ENCODE data around the gene HOXB2. TPM values are rescaled to one million over a fixed set of nuclear protein-coding genes. Genes with fewer than 3 reads are reported as not detected.

The HOXB2 gene
- total and polyA plus RNA-seq, 2 experiments from 2014 or later: 5.6 to 20.7 TPM

- H3K4me3 ChIP-seq: no peak overlapping the region
- no peaks in the 10 kb centered on the region for H3K4me1 ChIP-seq (ENCODE audit: insufficient read depth)
- peaks cover 13% of the 10 kb centered on the region for H3K79me2 ChIP-seq
- no peak for DNase-seq (ENCODE audit: low spot score)
- H3K27me3 ChIP-seq: peaks cover 95% of the 10 kb centered on the region
- H3K9me3 ChIP-seq (ENCODE audit: low read depth): no peaks in the 10 kb centered on the region
- peak overlapping the region; percentile 1 for H2AFZ ChIP-seq
- no peaks in the 10 kb centered on the region for H4K20me1 ChIP-seq (ENCODE audit: insufficient read depth, poor library complexity, severe bottlenecking)
- peak overlapping the region; percentile 30 for H3K27ac ChIP-seq
- TF ChIP-seq, protein P1, sequence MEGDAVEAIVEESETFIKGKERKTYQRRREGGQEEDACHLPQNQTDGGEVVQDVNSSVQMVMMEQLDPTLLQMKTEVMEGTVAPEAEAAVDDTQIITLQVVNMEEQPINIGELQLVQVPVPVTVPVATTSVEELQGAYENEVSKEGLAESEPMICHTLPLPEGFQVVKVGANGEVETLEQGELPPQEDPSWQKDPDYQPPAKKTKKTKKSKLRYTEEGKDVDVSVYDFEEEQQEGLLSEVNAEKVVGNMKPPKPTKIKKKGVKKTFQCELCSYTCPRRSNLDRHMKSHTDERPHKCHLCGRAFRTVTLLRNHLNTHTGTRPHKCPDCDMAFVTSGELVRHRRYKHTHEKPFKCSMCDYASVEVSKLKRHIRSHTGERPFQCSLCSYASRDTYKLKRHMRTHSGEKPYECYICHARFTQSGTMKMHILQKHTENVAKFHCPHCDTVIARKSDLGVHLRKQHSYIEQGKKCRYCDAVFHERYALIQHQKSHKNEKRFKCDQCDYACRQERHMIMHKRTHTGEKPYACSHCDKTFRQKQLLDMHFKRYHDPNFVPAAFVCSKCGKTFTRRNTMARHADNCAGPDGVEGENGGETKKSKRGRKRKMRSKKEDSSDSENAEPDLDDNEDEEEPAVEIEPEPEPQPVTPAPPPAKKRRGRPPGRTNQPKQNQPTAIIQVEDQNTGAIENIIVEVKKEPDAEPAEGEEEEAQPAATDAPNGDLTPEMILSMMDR (IDR thresholded peaks at IDR 0.05; ENCODE audit: poor library complexity): no peak
- TF ChIP-seq EZH2 (IDR thresholded peaks at IDR 0.05; ENCODE audit: borderline replicate concordance) (no peak), EZH2phosphoT487 (IDR thresholded peaks at IDR 0.05; ENCODE audit: low read depth, severe bottlenecking, unreplicated experiment) (no peak)
- H3K36me3 ChIP-seq (replicated peaks; ENCODE audit: insufficient read depth, low read depth): no peaks in the 10 kb centered on the region
- peak overlapping the region; percentile 93 for H3K4me2 ChIP-seq
- no peaks in the 10 kb centered on the region for H3K9me2 ChIP-seq (replicated peaks; ENCODE audit: insufficient read depth)
These were observed 45.8 kb upstream of the HOXB2 start for GRCh38 chr17:48590607-48591161.

DNA sequence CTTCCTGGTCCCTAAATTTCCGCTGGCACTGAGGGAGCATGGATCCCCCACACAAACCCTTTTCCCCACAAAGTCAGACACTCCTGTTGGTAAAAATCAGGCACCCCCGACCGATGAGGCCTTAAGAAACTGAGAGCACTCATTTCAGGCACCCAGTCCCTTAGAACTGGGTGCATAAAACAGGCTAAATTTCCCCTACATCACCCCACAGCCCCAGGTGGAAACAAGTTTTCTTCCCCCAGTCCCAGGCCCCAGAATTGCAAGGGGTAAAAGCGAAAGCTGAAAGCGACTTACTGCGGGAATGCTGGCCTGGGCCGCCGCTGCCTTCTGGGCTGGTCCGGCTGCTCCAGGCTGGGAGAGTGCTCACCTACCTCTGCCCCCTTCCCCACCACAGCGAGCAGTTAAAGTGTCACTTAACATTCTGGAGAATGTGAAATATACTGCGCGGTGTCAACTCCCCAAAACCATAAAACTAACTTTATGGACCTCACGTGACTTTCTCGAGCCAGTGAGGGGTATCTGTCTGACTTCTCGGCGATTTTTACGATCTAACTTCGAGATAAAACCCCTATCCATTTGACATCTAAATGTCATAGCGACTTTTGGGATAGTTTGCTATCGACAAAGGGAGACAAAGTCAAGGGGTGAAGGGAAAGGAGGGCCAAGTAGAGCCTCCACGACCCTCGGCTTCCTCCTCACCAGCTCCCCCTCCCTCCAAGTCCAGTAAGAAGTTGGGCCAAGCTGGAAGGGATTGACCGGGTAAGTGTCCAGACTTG is 45.1 kb upstream of the HOXB2 start, which contains the start of gene HOXB3:
HOXB3 (minus strand) TSS at position 411 of the 776 bp plus-strand sequence. CDS start 37,767 bp downstream, outside the sequence.
- WGBS (ENCODE audit: low lambda C conversion rate, missing lambda C conversion rate): 18% methylated on average over 23 of the region's 23 CpGs
- Histone ChIP-seq H3K27me3 (peaks cover 93% of the 10 kb centered on the region), H3K9me2 (replicated peaks; ENCODE audit: insufficient read depth) (no peaks in the 10 kb centered on the region), H4K20me1 (ENCODE audit: insufficient read depth, poor library complexity, severe bottlenecking) (no peaks in the 10 kb centered on the region), H3K4me2 (peak within 1 kb of the TSS; percentile 93), H3K27ac (peak within 1 kb of the TSS; percentile 30), H3K4me1 (ENCODE audit: insufficient read depth) (no peaks in the 10 kb centered on the region), H2AFZ (peak within 1 kb of the TSS; percentile 1), H3K36me3 (replicated peaks; ENCODE audit: insufficient read depth, low read depth) (no peaks in the 10 kb centered on the region), H3K9me3 (ENCODE audit: low read depth) (no peaks in the 10 kb centered on the region), H3K4me3 (no peak within 1 kb of the TSS), H3K79me2 (peaks cover 13% of the 10 kb centered on the region)
- TF ChIP-seq EZH2 (IDR thresholded peaks at IDR 0.05; ENCODE audit: borderline replicate concordance): peak; percentile 41
- peak; percentile 45 for TF ChIP-seq EZH2phosphoT487 (IDR thresholded peaks at IDR 0.05; ENCODE audit: low read depth, severe bottlenecking, unreplicated experiment)
- TF ChIP-seq, protein P1 (IDR thresholded peaks at IDR 0.05; ENCODE audit: poor library complexity): no peak
- DNase-seq (ENCODE audit: low spot score): no peak

DNA sequence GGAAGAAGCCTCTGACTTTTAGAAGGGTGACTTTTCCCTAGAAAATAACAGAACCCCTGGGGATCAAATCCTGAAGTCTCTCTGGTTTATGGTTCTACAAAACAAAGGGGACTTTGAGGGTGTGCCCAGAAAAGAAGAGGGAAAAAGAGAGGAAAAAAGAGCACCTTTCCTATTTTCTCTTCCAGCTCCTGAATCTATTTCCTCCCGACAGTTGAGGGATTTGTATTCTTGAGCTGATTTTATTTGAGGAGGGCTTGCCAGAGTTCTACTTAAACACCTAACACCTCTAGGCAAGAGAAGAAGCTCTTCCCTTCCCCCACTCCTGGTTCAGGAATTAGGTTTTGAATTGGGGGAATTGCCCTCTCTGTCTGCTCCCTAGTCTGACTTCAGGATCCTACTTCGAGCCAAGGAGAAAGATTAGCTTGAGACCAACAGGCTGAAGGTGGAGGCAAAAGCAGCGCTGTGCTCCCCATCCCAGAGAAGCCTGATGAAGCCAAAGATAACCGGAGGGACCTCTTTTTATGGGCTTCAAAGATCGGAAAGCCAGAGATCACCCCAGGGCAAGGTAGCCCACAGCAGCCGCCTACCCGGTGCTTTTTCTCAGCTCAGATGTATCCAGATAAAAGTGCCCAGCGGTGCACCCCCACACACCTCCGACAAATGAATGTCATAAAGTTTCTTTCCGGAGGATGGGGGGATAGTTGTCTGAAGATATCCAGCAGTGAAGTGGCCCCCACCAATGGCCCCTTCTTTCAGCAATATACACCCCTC is 44.3 kb upstream of the HOXB2 start:
- Histone ChIP-seq H3K4me1 (ENCODE audit: insufficient read depth) (no peaks in the 10 kb centered on the region), H3K27ac (peak overlapping the region; percentile 25), H3K27me3 (peaks cover 89% of the 10 kb centered on the region), H3K79me2 (peaks cover 13% of the 10 kb centered on the region), H4K20me1 (ENCODE audit: insufficient read depth, poor library complexity, severe bottlenecking) (no peaks in the 10 kb centered on the region), H3K4me2 (peak overlapping the region; percentile 93), H3K9me2 (replicated peaks; ENCODE audit: insufficient read depth) (no peaks in the 10 kb centered on the region), H3K9me3 (ENCODE audit: low read depth) (no peaks in the 10 kb centered on the region), H3K4me3 (no peak overlapping the region), H3K36me3 (replicated peaks; ENCODE audit: insufficient read depth, low read depth) (no peaks in the 10 kb centered on the region), H2AFZ (peak overlapping the region; percentile 1)
- WGBS (ENCODE audit: low lambda C conversion rate, missing lambda C conversion rate): 12% methylated on average over 10 of the region's 10 CpGs
- DNase-seq (ENCODE audit: low spot score): no peak
- TF ChIP-seq EZH2 (IDR thresholded peaks at IDR 0.05; ENCODE audit: borderline replicate concordance) (peak; percentile 67), EZH2phosphoT487 (IDR thresholded peaks at IDR 0.05; ENCODE audit: low read depth, severe bottlenecking, unreplicated experiment) (peak; percentile 24)
- TF ChIP-seq, protein P1 (IDR thresholded peaks at IDR 0.05; ENCODE audit: poor library complexity): no peak
